Measurements from ENCODE around the gene BDKRB1.
"Not testable (repeated sequence)": the region's sequence is repeated elsewhere in the genome, so short reads cannot be mapped to it uniquely, and the experiment has no call there.

BDKRB1 gene

DNA sequence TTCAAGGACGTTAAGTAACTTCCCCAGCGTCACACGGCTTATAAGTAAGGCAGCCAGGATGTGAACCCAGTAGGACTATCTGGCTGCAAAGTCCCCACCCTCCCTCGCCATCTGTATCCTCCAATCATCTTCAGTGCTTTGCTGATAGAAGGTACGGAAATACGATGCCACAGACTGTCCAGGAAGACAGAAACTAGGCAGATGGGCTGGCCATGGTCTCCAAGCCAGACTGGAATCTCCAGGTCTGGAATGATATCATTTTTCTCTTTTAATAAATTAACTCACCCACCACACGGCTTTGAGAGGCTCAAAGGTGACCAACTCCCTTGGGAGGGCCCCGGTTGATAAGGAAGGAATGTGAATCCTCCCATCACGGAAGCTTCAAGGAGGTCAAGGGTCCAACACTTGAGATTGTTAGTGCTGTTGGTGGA is 16.3 kb upstream of the BDKRB1 start:
- H3K27ac ChIP-seq (ENCODE audit: low read depth, low read length): no peak overlapping the region
- H3K36me3 ChIP-seq (ENCODE audit: control insufficient read depth, insufficient read depth, low read length): no peaks in the 10 kb centered on the region
- no peaks in the 10 kb centered on the region for H3K27me3 ChIP-seq (ENCODE audit: control insufficient read depth, insufficient read depth, low read length)
- H3K9ac ChIP-seq (ENCODE audit: low read length): no peak overlapping the region
- peaks cover 5% of the 10 kb centered on the region for H3K4me1 ChIP-seq (ENCODE audit: control insufficient read depth, insufficient read depth, low read length)
- no peak overlapping the region for H3K4me3 ChIP-seq (ENCODE audit: low read length)

DNA sequence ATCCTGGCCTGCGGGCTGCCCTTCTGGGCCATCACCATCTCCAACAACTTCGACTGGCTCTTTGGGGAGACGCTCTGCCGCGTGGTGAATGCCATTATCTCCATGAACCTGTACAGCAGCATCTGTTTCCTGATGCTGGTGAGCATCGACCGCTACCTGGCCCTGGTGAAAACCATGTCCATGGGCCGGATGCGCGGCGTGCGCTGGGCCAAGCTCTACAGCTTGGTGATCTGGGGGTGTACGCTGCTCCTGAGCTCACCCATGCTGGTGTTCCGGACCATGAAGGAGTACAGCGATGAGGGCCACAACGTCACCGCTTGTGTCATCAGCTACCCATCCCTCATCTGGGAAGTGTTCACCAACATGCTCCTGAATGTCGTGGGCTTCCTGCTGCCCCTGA is 15.4 kb upstream of the BDKRB1 start:
- Histone ChIP-seq H3K36me3 (ENCODE audit: control insufficient read depth, insufficient read depth, low read length) (no peaks in the 10 kb centered on the region), H3K9ac (ENCODE audit: low read length) (no peak overlapping the region), H3K27ac (ENCODE audit: low read depth, low read length) (no peak overlapping the region), H3K4me3 (ENCODE audit: low read length) (no peak overlapping the region), H3K27me3 (ENCODE audit: control insufficient read depth, insufficient read depth, low read length) (no peaks in the 10 kb centered on the region), H3K4me1 (ENCODE audit: control insufficient read depth, insufficient read depth, low read length) (peaks cover 5% of the 10 kb centered on the region)

DNA sequence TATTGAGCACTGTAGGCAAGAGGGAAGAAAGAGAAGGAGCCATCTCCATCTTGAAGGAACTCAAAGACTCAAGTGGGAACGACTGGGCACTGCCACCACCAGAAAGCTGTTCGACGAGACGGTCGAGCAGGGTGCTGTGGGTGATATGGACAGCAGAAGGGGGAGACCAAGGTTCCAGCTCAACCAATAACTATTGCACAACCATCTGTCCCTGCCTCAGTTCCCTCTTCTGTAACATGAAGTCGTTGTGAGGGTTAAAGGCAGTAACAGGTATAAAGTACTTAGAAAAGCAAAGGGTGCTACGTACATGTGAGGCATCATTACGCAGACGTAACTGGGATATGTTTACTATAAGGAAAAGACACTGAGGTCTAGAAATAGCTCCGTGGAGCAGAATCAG is 13.9 kb upstream of the BDKRB1 start:
- Histone ChIP-seq H3K4me3 (ENCODE audit: low read length) (no peak overlapping the region), H3K27ac (ENCODE audit: low read depth, low read length) (no peak overlapping the region), H3K9ac (ENCODE audit: low read length) (no peak overlapping the region), H3K36me3 (ENCODE audit: control insufficient read depth, insufficient read depth, low read length) (no peaks in the 10 kb centered on the region), H3K27me3 (ENCODE audit: control insufficient read depth, insufficient read depth, low read length) (no peaks in the 10 kb centered on the region), H3K4me1 (ENCODE audit: control insufficient read depth, insufficient read depth, low read length) (peaks cover 3% of the 10 kb centered on the region)

DNA sequence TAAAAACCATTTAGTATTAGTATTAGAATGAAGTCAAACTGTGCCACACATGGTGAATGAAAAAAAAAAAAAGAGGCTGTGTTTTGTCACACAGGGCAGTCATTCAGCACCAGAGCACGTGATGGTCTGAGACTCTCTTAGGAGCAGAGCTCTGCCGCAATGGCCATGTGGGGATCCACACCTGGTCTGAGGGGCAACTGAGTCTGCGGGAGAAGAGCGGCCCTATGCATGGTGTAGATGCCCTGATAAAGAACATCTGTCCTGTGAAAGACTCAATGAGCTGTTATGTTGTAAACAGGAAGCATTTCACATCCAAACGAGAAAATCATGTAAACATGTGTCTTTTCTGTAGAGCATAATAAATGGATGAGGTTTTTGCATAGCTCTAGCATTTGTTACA is 12.2 kb upstream of the BDKRB1 start:
- Histone ChIP-seq H3K27ac (ENCODE audit: low read depth, low read length) (no peak overlapping the region), H3K27me3 (ENCODE audit: control insufficient read depth, insufficient read depth, low read length) (no peaks in the 10 kb centered on the region), H3K36me3 (ENCODE audit: control insufficient read depth, insufficient read depth, low read length) (no peaks in the 10 kb centered on the region), H3K4me1 (ENCODE audit: control insufficient read depth, insufficient read depth, low read length) (no peaks in the 10 kb centered on the region), H3K4me3 (ENCODE audit: low read length) (no peak overlapping the region), H3K9ac (ENCODE audit: low read length) (no peak overlapping the region)

DNA sequence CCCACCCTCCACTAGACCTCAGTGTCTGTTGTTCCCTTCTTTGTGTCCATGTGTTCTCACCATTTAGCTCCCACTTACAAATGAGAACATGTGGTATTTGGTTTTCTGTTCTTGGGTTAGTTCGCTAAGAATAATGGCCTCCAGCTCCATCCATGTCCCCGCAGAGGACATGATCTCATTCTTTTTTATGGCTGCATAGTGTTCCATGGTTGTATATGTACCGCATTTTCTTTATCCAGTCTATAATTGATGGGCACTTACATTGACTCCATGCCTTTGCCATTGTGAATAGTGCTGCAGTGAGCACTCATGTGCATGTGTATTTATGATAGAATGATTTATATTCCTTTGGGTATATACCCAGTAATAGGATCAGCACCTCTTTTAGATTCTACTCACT is 10.9 kb upstream of the BDKRB1 start:
- not testable (repeated sequence) for H3K27ac ChIP-seq (ENCODE audit: low read depth, low read length); H3K4me1 ChIP-seq (ENCODE audit: control insufficient read depth, insufficient read depth, low read length); H3K36me3 ChIP-seq (ENCODE audit: control insufficient read depth, insufficient read depth, low read length); H3K4me3 ChIP-seq (ENCODE audit: low read length); H3K9ac ChIP-seq (ENCODE audit: low read length); H3K27me3 ChIP-seq (ENCODE audit: control insufficient read depth, insufficient read depth, low read length)

DNA sequence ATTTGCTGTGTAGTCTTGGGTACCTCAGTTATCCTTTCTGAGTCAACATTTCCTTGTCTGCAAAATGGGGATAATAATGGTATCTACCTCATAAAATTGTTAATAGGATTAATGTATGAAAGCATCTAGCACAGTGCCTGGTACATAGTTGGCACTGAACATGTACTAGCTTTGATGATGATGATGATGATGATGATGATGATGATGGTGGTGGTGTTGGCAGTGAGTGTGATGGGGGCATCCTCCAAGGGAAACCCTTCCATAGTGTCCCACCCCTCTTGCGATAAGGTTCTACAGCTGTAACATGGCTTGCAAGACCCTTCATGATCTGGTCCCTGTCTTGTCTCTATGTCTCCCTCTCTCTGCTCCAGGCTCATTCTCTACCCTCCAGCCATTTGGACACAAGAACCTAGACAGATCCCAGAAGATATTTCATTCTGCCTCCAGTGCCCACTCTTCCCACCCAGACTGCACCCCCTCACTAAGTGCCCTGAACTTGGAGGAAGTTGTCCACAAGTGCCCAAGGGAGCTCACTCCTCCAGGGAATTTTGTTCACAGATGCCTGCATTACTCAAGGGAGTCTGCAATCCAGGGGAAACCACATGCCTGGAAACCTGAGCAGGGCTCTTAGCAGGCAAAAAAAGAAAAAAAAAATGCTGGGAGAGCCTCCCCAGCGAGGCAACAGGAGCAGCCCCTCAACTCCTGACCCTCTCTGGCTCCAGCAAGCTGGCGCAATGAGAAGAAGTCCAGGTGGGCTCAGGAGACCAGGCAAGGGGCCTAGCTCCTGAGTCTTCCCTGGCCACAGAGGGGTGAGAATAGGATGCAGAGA is 10.1 kb upstream of the BDKRB1 start:
- Histone ChIP-seq H3K36me3 (ENCODE audit: control insufficient read depth, insufficient read depth, low read length) (no peaks in the 10 kb centered on the region), H3K9ac (ENCODE audit: low read length) (no peak overlapping the region), H3K4me3 (ENCODE audit: low read length) (no peak overlapping the region), H3K27me3 (ENCODE audit: control insufficient read depth, insufficient read depth, low read length) (no peaks in the 10 kb centered on the region), H3K4me1 (ENCODE audit: control insufficient read depth, insufficient read depth, low read length) (no peaks in the 10 kb centered on the region), H3K27ac (ENCODE audit: low read depth, low read length) (no peak overlapping the region)

DNA sequence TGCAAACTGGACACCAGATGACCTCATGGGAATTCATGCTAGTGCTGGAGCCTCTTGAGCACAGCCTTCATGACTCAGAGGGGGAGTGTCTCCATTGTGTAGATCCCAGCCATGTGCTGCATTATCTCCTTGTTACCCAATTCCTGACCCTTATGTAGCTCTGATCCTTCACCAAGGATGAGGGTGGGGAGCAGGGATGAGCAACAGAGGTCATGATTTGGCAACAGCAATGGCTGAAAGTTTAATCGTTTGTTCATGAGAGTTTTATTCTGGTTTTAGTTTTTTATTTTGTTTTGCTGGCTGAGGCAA is 9.5 kb upstream of the BDKRB1 start:
- H3K27me3 ChIP-seq (ENCODE audit: control insufficient read depth, insufficient read depth, low read length): no peaks in the 10 kb centered on the region
- H3K4me1 ChIP-seq (ENCODE audit: control insufficient read depth, insufficient read depth, low read length): no peaks in the 10 kb centered on the region
- H3K27ac ChIP-seq (ENCODE audit: low read depth, low read length): no peak overlapping the region
- H3K9ac ChIP-seq (ENCODE audit: low read length): no peak overlapping the region
- no peak overlapping the region for H3K4me3 ChIP-seq (ENCODE audit: low read length)
- H3K36me3 ChIP-seq (ENCODE audit: control insufficient read depth, insufficient read depth, low read length): no peaks in the 10 kb centered on the region

DNA sequence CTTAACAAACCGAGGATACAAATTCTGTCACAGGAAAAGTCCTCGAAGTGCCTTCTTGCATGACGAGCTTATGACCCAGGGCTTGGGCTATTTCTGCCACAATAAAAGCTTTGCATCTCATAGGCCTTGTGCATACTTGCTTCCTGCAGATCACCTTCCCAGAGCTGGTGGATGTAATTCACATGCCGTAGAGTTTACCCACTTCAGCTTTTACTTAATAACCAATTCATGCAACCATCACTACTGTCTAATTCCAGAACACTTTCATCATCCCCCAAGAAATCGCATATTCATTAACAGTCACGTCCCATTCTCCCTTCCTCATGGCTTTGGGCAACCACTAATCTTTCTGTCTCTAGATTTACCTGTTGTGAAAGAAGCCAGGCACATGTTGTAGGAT is 9.0 kb upstream of the BDKRB1 start:
- Histone ChIP-seq H3K36me3 (ENCODE audit: control insufficient read depth, insufficient read depth, low read length) (no peaks in the 10 kb centered on the region), H3K27me3 (ENCODE audit: control insufficient read depth, insufficient read depth, low read length) (no peaks in the 10 kb centered on the region), H3K4me3 (ENCODE audit: low read length) (no peak overlapping the region), H3K4me1 (ENCODE audit: control insufficient read depth, insufficient read depth, low read length) (no peaks in the 10 kb centered on the region), H3K9ac (ENCODE audit: low read length) (no peak overlapping the region), H3K27ac (ENCODE audit: low read depth, low read length) (no peak overlapping the region)

DNA sequence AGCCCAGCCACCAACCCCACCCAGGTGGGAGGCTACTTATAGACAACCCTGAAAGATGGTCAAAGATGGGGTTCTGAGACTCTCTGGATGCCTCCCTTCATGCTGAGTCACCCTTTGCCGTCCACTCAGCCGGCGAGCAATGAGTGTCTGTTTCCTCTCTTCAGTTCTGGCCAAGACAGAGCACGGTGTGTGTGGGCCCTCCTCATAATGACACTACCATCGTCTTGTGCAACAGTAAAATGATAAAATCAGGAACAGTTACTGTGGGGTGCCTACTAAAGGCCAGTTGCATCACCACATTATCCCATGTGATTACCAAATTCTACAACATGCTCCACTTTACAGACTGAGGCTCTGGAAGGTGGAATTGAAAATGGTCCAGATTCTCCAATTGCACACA is 7.0 kb upstream of the BDKRB1 start:
- no peaks in the 10 kb centered on the region for H3K36me3 ChIP-seq (ENCODE audit: control insufficient read depth, insufficient read depth, low read length)
- H3K4me1 ChIP-seq (ENCODE audit: control insufficient read depth, insufficient read depth, low read length): peaks cover 9% of the 10 kb centered on the region
- H3K9ac ChIP-seq (ENCODE audit: low read length): no peak overlapping the region
- no peak overlapping the region for H3K4me3 ChIP-seq (ENCODE audit: low read length)
- H3K27me3 ChIP-seq (ENCODE audit: control insufficient read depth, insufficient read depth, low read length): no peaks in the 10 kb centered on the region
- no peak overlapping the region for H3K27ac ChIP-seq (ENCODE audit: low read depth, low read length)

DNA sequence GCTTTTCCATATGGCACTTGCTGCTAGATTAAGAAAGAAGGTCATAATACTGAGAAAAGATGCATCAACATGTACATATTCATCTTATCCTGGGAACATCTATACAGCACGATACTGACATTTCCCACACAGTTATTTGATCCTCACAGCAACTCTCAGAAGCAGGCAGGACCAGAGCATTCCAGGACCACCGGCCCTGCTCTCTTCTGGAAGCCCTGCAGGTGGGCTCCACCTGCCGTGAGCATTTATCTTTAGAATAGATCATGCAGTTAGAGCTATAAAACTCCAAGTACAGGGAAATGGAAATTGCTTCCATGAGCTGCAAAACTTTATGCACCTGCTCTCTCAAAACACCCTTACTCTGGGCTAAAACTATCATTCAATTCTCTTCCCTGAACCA is 5.5 kb upstream of the BDKRB1 start:
- no peak overlapping the region for H3K4me3 ChIP-seq (ENCODE audit: low read length)

DNA sequence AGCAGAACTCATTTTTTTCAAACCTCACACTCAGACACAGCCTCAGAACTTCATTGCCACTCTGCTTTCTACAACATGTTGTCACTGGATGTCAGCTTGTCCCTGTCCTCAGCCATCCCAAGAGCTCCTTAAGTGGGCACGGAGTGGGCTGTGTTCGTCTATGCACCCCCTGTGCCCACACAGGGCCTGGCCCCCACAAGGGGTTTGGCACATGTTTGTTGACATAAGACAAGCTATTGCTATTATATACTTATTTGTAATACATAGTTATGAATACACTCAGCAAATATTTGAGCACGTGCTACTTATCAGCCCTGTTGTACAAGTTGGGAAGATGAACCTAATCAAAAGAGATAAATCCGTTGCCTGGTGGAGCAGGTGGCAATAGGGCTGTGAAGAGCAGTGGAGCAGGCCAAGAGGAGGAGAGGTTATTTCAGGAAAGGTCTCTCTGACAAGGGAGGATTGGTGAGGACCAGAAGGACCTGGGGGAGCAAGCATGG is 4.3 kb upstream of the BDKRB1 start:
- H3K27me3 ChIP-seq (ENCODE audit: control insufficient read depth, insufficient read depth, low read length): no peaks in the 10 kb centered on the region
- no peak overlapping the region for H3K27ac ChIP-seq (ENCODE audit: low read depth, low read length)
- H3K36me3 ChIP-seq (ENCODE audit: control insufficient read depth, insufficient read depth, low read length): no peaks in the 10 kb centered on the region
- no peak overlapping the region for H3K9ac ChIP-seq (ENCODE audit: low read length)
- H3K4me3 ChIP-seq (ENCODE audit: low read length): no peak overlapping the region
- peaks cover 24% of the 10 kb centered on the region for H3K4me1 ChIP-seq (ENCODE audit: control insufficient read depth, insufficient read depth, low read length)

More for the DNA sequence above, 5.5 kb upstream of the BDKRB1 start:
- H3K4me1 ChIP-seq (ENCODE audit: control insufficient read depth, insufficient read depth, low read length): peaks cover 19% of the 10 kb centered on the region
- no peaks in the 10 kb centered on the region for H3K36me3 ChIP-seq (ENCODE audit: control insufficient read depth, insufficient read depth, low read length)
- no peak overlapping the region for H3K27ac ChIP-seq (ENCODE audit: low read depth, low read length)
- no peak overlapping the region for H3K9ac ChIP-seq (ENCODE audit: low read length)
- H3K27me3 ChIP-seq (ENCODE audit: control insufficient read depth, insufficient read depth, low read length): no peaks in the 10 kb centered on the region

DNA sequence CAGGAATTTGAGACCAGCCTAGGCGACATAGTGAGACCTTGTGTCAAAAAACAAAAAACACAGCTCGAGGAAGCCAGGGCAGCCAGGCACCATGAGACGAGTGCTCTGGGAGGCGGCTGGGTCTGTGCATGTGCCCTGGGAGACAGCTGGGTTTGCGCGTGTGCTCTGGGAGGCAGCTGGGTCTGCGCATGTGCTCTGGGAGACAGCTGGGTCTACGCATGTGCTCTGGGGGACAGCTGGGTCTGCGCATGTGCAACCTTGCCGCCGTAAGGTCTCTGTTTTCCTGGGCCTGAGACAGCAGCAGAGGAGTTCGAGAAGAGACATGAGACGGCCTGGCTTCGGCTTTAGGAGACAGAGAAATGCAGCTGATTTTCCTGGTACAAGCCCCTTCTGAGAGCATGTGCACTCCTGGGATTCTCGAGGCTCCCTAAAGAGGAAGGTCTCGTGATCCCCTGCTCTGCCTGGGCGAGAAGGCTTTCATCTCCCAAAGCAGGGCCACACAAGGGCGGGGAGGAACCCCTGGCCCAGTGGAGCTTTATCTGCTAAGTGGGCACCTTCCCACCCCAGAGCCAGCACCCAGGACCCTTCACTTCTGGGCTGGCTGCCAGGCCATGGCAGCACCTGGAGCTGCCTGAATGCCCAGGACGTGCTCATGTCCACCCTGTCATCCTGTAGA is 3.5 kb upstream of the BDKRB1 start:
- no peak overlapping the region for H3K4me3 ChIP-seq (ENCODE audit: low read length)

More for the DNA sequence above, 3.5 kb upstream of the BDKRB1 start:
- Histone ChIP-seq H3K27ac (ENCODE audit: low read depth, low read length) (no peak overlapping the region), H3K9ac (ENCODE audit: low read length) (no peak overlapping the region), H3K4me1 (ENCODE audit: control insufficient read depth, insufficient read depth, low read length) (peaks cover 24% of the 10 kb centered on the region), H3K27me3 (ENCODE audit: control insufficient read depth, insufficient read depth, low read length) (no peaks in the 10 kb centered on the region), H3K36me3 (ENCODE audit: control insufficient read depth, insufficient read depth, low read length) (no peaks in the 10 kb centered on the region)
